ENCODE measurements around the gene CDK9.
"Not testable (repeated sequence)": the region's sequence is repeated elsewhere in the genome, so short reads cannot be mapped to it uniquely, and the experiment has no call there.

The CDK9 gene

DNA sequence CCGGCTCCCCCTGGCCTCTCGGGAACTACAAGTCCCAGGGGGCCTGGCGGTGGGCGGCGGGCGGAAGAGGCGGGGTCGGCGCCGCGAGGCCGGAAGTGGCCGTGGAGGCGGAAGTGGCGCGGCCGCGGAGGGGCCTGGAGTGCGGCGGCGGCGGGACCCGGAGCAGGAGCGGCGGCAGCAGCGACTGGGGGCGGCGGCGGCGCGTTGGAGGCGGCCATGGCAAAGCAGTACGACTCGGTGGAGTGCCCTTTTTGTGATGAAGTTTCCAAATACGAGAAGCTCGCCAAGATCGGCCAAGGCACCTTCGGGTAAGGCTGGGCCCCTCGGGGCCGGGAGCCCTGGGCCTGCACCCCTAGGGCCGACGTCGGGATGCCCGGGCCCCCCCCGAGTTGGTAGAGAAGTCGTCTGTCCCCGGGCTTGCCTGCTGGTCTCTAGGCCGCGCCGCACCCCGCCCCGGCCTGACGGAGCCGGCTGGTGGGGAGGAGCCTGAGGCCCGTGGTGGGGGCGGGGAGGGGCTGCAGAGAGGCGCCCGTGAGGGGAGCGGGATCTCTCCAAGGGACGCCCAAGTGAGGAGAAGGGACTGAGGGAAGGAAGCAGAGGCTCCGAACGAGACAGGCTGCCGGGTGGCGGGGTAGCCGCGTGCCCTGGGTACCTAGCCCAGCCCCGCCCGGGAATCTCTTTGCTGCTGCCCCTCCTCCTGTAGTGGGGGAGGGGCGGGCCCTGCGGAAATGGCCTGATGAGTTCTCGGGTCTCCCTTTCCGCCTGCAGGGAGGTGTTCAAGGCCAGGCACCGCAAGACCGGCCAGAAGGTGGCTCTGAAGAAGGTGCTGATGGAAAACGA is at the start of gene CDK9:
Gene CDK9 (plus strand): TSS at position 102 of the 840 bp plus-strand sequence. CDS start 115 bp downstream, at position 217.
- peak; percentile 34 for DNase-seq (ENCODE audit: low read depth)

DNA sequence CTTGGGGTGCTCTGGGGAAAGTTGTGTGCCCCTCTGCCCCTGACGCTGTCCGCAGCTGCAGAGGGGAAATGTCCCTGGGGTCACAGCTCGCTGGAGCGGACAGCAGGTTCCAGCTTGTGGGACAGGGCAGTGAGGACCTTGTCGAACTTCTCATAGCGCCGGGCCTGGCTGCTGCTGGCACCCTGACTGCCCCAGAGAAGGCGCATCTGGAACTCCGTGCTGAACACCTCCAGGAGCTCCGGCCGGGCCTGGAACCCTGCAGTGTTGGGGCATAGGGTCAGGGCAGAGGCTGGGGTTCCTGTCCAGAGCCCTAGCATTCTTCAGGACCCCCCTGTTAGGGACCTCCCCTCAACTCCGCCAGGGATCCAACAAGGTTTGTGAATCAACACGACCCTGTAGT is 47.2 kb upstream of the CDK9 start:
- no peak for DNase-seq (ENCODE audit: low read depth)

GRCh38 chr9:127739614-127740330 is 46.1 kb upstream of the CDK9 start:
- no peak for DNase-seq (ENCODE audit: low read depth)

GRCh38 chr9:127741831-127742434 is 43.9 kb upstream of the CDK9 start:
- DNase-seq (ENCODE audit: low read depth): no peak

GRCh38 chr9:127742435-127743088 is 43.3 kb upstream of the CDK9 start:
- peak; percentile 46 for DNase-seq (ENCODE audit: low read depth)

GRCh38 chr9:127744398-127745110 is 41.3 kb upstream of the CDK9 start:
- no peak for DNase-seq (ENCODE audit: low read depth)

DNA sequence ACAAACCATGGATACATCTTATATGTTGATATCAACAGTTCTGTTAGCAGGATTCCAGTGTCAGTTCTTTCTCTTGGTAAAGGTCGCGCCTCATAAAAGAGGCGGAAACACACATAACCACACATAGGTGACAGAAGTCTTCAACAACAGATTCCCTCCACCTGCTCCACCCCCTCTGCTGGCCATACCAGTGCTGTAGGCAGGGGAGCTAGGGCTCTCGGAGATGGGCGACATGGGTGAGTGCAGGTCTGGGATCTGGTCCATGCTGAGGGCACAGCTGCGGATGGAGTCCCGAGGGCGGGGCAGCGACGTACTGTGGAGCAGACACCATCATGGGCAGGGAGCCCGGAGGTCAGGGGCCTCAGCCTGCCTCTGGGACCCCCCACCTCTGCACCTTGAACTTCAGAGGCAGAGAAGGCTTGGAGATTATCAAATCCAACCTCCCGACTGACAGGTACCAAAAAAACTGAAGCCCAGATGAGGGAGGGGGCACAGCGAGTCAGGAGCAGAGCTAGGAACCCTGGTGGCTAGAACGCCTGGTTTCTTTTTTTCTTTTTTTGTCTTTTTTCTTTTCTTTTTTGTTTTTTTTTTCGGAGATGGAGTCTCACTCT is 38.8 kb upstream of the CDK9 start:
- DNase-seq (ENCODE audit: low read depth): no peak

GRCh38 chr9:127749090-127749787 is 36.6 kb upstream of the CDK9 start:
- no peak for DNase-seq (ENCODE audit: low read depth)

GRCh38 chr9:127751269-127752054 is 34.4 kb upstream of the CDK9 start:
- DNase-seq (ENCODE audit: low read depth): no peak

- no peak for DNase-seq (ENCODE audit: low read depth)
Measured at GRCh38 chr9:127753148-127753547, 32.7 kb upstream of the CDK9 start.

- no peak for DNase-seq (ENCODE audit: low read depth)
Measured at GRCh38 chr9:127753622-127754021, 32.2 kb upstream of the CDK9 start.

DNA sequence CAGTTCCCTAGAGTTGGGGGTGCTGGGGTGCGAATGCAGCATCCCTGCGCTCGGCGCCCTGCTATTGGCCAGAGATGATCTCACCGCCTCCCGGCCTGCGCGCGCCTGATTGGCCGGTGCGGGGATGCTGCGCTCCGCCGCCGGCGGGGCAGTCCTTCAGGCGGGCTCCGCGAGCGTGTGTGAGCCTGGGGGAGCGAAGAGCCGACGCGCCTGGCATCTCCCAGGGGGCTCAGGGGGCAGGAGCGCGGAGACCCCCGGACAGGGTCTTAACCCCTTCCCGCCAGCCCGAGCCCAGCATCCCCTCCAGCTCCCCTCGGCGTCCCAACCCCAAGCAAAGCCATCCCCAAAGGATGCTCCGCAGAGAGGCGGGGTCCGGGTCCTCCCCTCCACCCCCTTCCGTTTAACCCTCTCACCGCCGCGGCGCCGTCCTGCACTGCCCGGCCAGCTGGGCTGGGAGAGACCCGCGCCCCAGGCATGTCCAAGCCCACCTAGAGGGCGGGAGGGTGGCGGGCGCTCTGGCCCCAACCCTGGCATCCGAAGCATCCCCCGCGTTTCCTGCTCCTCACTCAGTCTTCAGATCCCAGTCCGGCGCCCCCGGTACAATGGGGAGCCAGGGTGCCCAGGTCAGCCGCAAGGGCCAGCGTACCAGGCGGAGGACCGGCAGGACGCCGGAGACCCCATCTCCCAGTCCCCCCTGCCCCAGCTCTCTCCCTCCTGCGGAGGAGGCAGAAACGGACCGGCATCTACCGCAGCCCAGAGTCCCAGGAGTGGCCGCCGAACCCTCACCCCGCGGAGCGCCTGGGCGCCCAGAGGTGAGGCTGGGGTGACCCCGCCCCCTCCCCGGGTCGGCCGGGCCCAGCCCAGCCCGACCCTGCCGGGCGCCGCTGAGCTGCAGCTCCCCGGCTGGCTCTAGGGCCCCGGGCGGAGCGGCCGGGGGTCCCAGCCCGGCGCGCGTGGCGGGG is 31.5 kb upstream of the CDK9 start:
- no peak for DNase-seq (ENCODE audit: low read depth)

DNA sequence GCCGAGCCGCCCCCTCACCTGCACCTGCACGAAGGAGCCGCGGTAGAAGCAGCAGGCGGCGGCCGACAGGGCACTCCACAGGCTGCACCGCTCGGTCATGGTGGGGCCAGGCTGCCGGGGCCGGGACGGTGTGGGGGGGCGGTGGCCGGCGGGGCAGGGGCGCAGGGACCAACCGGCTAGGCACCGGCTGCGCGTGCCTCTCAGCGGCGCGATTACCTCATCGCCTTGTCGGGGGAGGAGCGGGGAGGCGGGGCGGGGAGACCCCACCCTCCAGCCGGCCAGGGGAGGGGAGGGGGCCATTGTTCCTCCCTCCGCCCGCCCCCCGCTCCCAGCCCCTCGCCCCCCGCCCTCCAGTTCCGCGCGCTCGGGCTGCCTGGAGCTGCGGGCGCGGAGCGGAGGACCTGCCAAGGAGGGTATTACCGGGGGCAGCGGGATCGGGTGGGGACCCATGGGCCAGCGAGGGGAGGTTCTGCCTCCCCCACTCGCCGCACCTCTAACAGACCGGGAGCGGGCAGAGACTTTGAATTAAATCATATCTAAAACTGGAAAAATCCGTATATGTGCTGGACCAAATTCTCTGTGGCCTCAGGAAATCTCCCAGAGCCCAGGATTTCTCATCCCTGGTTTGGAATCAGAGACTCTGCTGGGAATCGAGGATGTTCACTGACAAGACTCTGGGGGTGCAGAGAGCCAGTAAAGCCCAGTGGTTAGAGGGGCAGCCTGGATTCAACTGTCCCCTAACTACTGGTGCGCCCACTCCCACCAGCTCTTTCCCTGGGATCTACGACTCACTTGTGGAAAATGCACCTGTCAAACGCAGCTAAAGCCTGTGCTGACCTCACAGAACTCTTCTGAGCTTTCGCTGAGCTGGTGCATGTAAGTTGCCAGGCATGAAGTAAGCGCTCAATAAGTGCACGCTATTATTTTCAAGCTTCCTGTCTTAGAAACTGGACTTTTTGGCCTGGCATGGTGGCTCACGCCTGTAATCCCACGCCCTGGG is 30.5 kb upstream of the CDK9 start:
- no peak for DNase-seq (ENCODE audit: low read depth)

- no peak for DNase-seq (ENCODE audit: low read depth)
Measured at GRCh38 chr9:127756233-127756632, 29.6 kb upstream of the CDK9 start.

DNA sequence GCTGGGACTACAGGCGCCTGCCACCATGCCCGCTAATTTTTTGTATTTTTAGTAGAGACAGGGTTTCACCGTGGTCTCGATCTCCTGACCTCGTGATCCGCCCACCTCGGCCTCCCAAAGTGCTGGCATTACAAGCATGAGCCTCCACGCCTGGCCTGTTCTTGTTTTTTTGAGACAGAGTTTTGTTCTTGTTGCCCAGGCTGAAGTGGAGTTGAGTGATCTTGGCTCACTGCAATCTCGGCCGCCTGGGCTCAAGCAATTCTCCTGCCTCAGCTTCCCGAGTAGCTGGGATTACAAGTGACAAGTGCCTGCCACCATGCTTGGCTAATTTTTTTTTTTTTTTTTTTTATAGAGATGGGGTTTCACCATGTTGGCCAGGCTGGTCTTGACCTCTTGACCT is 29.1 kb upstream of the CDK9 start:
- not testable (repeated sequence) for DNase-seq (ENCODE audit: low read depth)

GRCh38 chr9:127758843-127759242 is 27.0 kb upstream of the CDK9 start:
- DNase-seq (ENCODE audit: low read depth): no peak

GRCh38 chr9:127761061-127761460 is 24.8 kb upstream of the CDK9 start:
- no peak for DNase-seq (ENCODE audit: low read depth)

All from GM04503 (cell line).